AG04449 (cell line): Measurements from ENCODE around the gene ATP1B3.
"Not testable (repeated sequence)": the region's sequence is repeated elsewhere in the genome, so short reads cannot be mapped to it uniquely, and the experiment has no call there.

Source experiments
- CTCF ChIA-PET: fragments of 350-600 bp; formaldehyde crosslinking; extraction: SDS; loops from one replicate; lab custom pipeline; 2021; ENCODE audit warnings: antibody characterized with exemption; lab: Yijun Ruan, JAX
- POLR2A ChIA-PET: fragments of 400-600, 350-600 bp; formaldehyde crosslinking; extraction: SDS; loops from one replicate; lab custom pipeline; 2020; ENCODE audit warnings: antibody characterized with exemption, inconsistent platforms; lab: Yijun Ruan, JAX
- DNase-seq: peaks from one replicate; pipeline ENCODE4 v3.0.0-alpha.2; 2010; ENCODE audit warnings: low read depth, low spot score
- H3K4me3 ChIP-seq: 2 replicates; pipeline ENCODE4 v1.5.1; 2011; ENCODE audit warnings: low read depth, mild to moderate bottlenecking, control low read depth, low read length
- CTCF ChIP-seq: IDR thresholded peaks from one replicate; pipeline ENCODE4 v1.5.1; 2011; ENCODE audit warnings: mild to moderate bottlenecking, moderate library complexity, low read length, control low read depth, inconsistent platforms; ENCODE audit not compliant: insufficient read depth; ENCODE audit errors: missing control alignments

The ATP1B3 gene

GRCh38 chr3:141915766-141916165 lies 39.3 kb downstream of the ATP1B3 start:
- DNase-seq: no peak
- no peak overlapping the region for H3K4me3 ChIP-seq
- no peak for TF ChIP-seq CTCF
- ChIA-PET CTCF (interaction anchor here (3.3 to 3.5 kb wide), 2 partner anchors 9 to 338 kb away, joined by 28 to 29 read pairs; no protein-coding TSS in a partner anchor), POLR2A (no interaction called here)

GRCh38 chr3:141920701-141921100 lies 44.3 kb downstream of the ATP1B3 start:
- no peak for DNase-seq
- TF ChIP-seq CTCF: no peak
- no peak overlapping the region for H3K4me3 ChIP-seq
- CTCF ChIA-PET: no interaction called here
- POLR2A ChIA-PET: no interaction called here

- no peak overlapping the region for H3K4me3 ChIP-seq
- CTCF ChIA-PET: no interaction called here
- POLR2A ChIA-PET: no interaction called here
- no peak for TF ChIP-seq CTCF
- DNase-seq: no peak
Measured at GRCh38 chr3:141921316-141921715, 44.9 kb downstream of the ATP1B3 start.

GRCh38 chr3:141925677-141926076 lies 49.2 kb downstream of the ATP1B3 start:
- POLR2A ChIA-PET, DNase-seq, H3K4me3 ChIP-seq: not testable (repeated sequence)
- CTCF ChIA-PET: interaction anchor here (5.6 kb wide), 1 partner anchor 12 kb away, joined by 28 read pairs; no protein-coding TSS in a partner anchor

GRCh38 chr3:141926929-141927328 lies 50.5 kb downstream of the ATP1B3 start:
- no peak for DNase-seq
- TF ChIP-seq CTCF: no peak
- POLR2A ChIA-PET: interaction anchor here (0.6 kb wide), 1 partner anchor 46 kb away, joined by 3 read pairs; no protein-coding TSS in a partner anchor
- H3K4me3 ChIP-seq: no peak overlapping the region
- CTCF ChIA-PET: interaction anchor here (1.4 to 5.6 kb wide), 2 partner anchors 9 to 13 kb away, joined by 4 to 28 read pairs; no protein-coding TSS in a partner anchor

GRCh38 chr3:141928631-141929270 lies 52.3 kb downstream of the ATP1B3 start:
- no peak for TF ChIP-seq CTCF
- POLR2A ChIA-PET: no interaction called here
- H3K4me3 ChIP-seq: no peak overlapping the region
- CTCF ChIA-PET: no interaction called here
- no peak for DNase-seq
